HepG2 (cell line): ENCODE data around the gene NDUFB11. TPM values are rescaled to one million over a fixed set of nuclear protein-coding genes. Genes with fewer than 3 reads are reported as not detected.

Experiments
- ARID4A ChIP-seq: sonication (generic); formaldehyde crosslinking; IDR thresholded peaks from 2 replicates; pipeline ENCODE4 v1.5.0; 2020; ENCODE audit warnings: mild to moderate bottlenecking, missing genetic modification reagents, borderline replicate concordance
- ARNT2 ChIP-seq: sonication (generic); formaldehyde crosslinking; IDR thresholded peaks from 2 replicates; pipeline ENCODE4 v1.8.0; 2022; ENCODE audit warnings: mild to moderate bottlenecking, low read depth, missing genetic modification reagents, moderate library complexity
- CAMTA2 ChIP-seq: sonication (generic); formaldehyde crosslinking; IDR thresholded peaks from 2 replicates; pipeline ENCODE4 v1.4.0; 2020; ENCODE audit warnings: mild to moderate bottlenecking, missing genetic modification reagents, borderline replicate concordance
- ELF4 ChIP-seq: sonication (generic); formaldehyde crosslinking; IDR thresholded peaks from 2 replicates; pipeline ENCODE4 v1.5.0; 2020; ENCODE audit warnings: missing genetic modification reagents, mild to moderate bottlenecking, moderate library complexity, borderline replicate concordance
- KAT7 ChIP-seq: IDR thresholded peaks from 2 replicates; pipeline ENCODE4 v1.6.1; 2018; ENCODE audit warnings: borderline replicate concordance, missing compliant biosample characterization
- MAF1 ChIP-seq: sonication (generic); formaldehyde crosslinking; IDR thresholded peaks from 2 replicates; pipeline ENCODE4 v1.5.0; 2020; ENCODE audit warnings: missing genetic modification reagents, borderline replicate concordance
- NPAS2 ChIP-seq: sonication (generic); formaldehyde crosslinking; IDR thresholded peaks from 2 replicates; pipeline ENCODE4 v1.8.0; 2022; ENCODE audit warnings: mild to moderate bottlenecking, missing genetic modification reagents, borderline replicate concordance
- SNAPC2 ChIP-seq: sonication (generic); formaldehyde crosslinking; IDR thresholded peaks from 2 replicates; pipeline ENCODE4 v1.8.1; 2022; ENCODE audit warnings: mild to moderate bottlenecking, missing genetic modification reagents
- TEAD2 ChIP-seq: sonication (generic); formaldehyde crosslinking; IDR thresholded peaks from 2 replicates; pipeline ENCODE4 v1.9.0; 2021; ENCODE audit warnings: missing genetic modification reagents
- WIZ ChIP-seq: sonication (generic); formaldehyde crosslinking; IDR thresholded peaks from 2 replicates; pipeline ENCODE4 v1.5.1; 2020; ENCODE audit warnings: mild to moderate bottlenecking, missing genetic modification reagents
- ZC3H4 ChIP-seq: sonication (generic); formaldehyde crosslinking; IDR thresholded peaks from 2 replicates; pipeline ENCODE4 v1.4.0; 2020; ENCODE audit warnings: missing genetic modification reagents, borderline replicate concordance
- ZNF367 ChIP-seq: sonication (generic); formaldehyde crosslinking; IDR thresholded peaks from 2 replicates; pipeline ENCODE4 v1.4.0; 2020; ENCODE audit warnings: missing genetic modification reagents, borderline replicate concordance
- ZNF431 ChIP-seq: sonication (generic); formaldehyde crosslinking; IDR thresholded peaks from 2 replicates; pipeline ENCODE4 v1.9.0; 2022; ENCODE audit warnings: missing genetic modification reagents, low read depth, mild to moderate bottlenecking, borderline replicate concordance
- ZNF546 ChIP-seq: sonication (generic); formaldehyde crosslinking; conservative IDR thresholded peaks from 2 replicates; pipeline ENCODE4 v1.8.1; 2023; ENCODE audit warnings: mild to moderate bottlenecking, missing genetic modification reagents
- ZNF704 ChIP-seq: sonication (generic); formaldehyde crosslinking; IDR thresholded peaks from 2 replicates; pipeline ENCODE4 v1.8.1; 2023; ENCODE audit warnings: mild to moderate bottlenecking, inconsistent platforms, moderate library complexity, missing genetic modification reagents, borderline replicate concordance
- polyA plus RNA-seq, 8 experiments: library from polyadenylated mRNA; depleted of rRNA in 3 of 8; stranded (reverse) in 7 of 8; unstranded in 1 of 8; fragments of >200 nt; fragmentation: Illumina TruSeq in 4 of 8; extraction: Trizol in 4 of 8; gene quantifications; 2 replicates each; pipeline versions ENCODE4 v1.2.1 to v1.2.3, GENCODE V29; 2011 to 2016; ENCODE audit warnings: low read depth in 4 of 8, missing spikeins in 1 of 8, mixed read lengths in 1 of 8; ENCODE audit not compliant: insufficient read depth in 1 of 8
- total RNA-seq, 5 experiments: library from RNA; depleted of rRNA; stranded (reverse); fragments of >200 nt; fragmentation: Illumina TruSeq; extraction: Trizol; gene quantifications; 2 replicates each; pipeline ENCODE4 v1.2.3, GENCODE V29; 2016; ENCODE audit warnings: low read depth in 1 of 5
- TF ChIP-seq, protein P1 (sequence below): sonication (generic); formaldehyde crosslinking; IDR thresholded peaks from 2 replicates; pipeline ENCODE4 v1.8.1; 2023; ENCODE audit warnings: missing genetic modification reagents, inconsistent platforms, borderline replicate concordance
- TF ChIP-seq, protein P2 (sequence below): sonication (generic); formaldehyde crosslinking; IDR thresholded peaks from 2 replicates; pipeline ENCODE4 v1.4.0; 2020; ENCODE audit warnings: missing genetic modification reagents
- TF ChIP-seq, protein P3 (sequence below): sonication (generic); formaldehyde crosslinking; IDR thresholded peaks from 2 replicates; pipeline ENCODE4 v1.4.0; 2020; ENCODE audit warnings: mild to moderate bottlenecking, missing genetic modification reagents, borderline replicate concordance

NDUFB11 gene
- total and polyA plus RNA-seq, 2 of the 13 experiments (the other 11 are each of a cell fraction or from before 2014, with no cell fraction given), result 46.6 to 100 TPM

DNA sequence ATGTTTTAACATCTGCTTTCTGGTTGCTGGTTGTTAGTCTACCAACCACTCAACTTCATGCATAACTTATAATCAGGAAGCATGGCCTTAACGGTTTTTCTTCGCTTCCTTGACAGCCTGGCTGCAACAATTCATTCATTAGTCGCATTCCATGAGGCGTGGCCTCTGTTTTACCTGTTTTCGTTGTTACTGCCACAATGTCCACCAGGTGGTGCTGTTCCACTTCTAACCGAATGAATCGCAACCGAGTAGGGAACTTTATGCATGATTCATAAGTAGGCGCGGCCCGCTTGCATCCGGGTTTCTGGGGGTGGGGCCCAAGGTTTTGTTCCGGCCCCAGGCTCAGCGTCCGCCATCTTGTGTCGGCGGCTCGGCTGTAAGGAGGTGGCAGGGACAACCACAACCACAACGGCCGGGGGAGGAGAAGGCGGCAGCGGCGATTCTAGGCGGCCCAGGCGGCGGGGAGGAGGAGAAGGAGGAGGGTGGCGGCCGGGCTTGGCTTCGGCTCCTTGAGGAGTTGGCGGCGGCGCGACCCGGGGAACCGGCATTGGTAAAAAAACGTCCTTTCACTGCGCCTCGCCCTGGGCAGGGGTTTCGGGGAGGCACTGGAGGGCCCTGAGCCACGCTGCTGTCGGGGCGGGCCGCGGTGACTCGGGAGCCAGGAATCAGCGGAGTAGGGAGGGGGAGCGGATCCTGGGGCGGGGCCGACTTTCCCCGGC lies 49.1 kb upstream of the NDUFB11 start, which contains the start of gene UBA1 (continued):
- no peak for TF ChIP-seq WIZ (CRISPR knock-in tag)
- TF ChIP-seq SNAPC2 (CRISPR knock-in tag), result no peak
- TF ChIP-seq NPAS2 (CRISPR knock-in tag), result no peak
- peak; percentile 42; the same call in 1 of the 2 replicates for TF ChIP-seq KAT7 (CRISPR knock-in tag)
- TF ChIP-seq CAMTA2, result no peak
- TF ChIP-seq, protein P1, sequence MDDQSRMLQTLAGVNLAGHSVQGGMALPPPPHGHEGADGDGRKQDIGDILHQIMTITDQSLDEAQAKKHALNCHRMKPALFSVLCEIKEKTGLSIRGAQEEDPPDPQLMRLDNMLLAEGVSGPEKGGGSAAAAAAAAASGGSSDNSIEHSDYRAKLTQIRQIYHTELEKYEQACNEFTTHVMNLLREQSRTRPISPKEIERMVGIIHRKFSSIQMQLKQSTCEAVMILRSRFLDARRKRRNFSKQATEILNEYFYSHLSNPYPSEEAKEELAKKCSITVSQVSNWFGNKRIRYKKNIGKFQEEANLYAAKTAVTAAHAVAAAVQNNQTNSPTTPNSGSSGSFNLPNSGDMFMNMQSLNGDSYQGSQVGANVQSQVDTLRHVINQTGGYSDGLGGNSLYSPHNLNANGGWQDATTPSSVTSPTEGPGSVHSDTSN (CRISPR knock-in tag), result no peak
- no peak for TF ChIP-seq ARNT2 (CRISPR knock-in tag)
- no peak for TF ChIP-seq ZNF546 (CRISPR knock-in tag)
- no peak for TF ChIP-seq TEAD2 (CRISPR knock-in tag)
- TF ChIP-seq, protein P2, sequence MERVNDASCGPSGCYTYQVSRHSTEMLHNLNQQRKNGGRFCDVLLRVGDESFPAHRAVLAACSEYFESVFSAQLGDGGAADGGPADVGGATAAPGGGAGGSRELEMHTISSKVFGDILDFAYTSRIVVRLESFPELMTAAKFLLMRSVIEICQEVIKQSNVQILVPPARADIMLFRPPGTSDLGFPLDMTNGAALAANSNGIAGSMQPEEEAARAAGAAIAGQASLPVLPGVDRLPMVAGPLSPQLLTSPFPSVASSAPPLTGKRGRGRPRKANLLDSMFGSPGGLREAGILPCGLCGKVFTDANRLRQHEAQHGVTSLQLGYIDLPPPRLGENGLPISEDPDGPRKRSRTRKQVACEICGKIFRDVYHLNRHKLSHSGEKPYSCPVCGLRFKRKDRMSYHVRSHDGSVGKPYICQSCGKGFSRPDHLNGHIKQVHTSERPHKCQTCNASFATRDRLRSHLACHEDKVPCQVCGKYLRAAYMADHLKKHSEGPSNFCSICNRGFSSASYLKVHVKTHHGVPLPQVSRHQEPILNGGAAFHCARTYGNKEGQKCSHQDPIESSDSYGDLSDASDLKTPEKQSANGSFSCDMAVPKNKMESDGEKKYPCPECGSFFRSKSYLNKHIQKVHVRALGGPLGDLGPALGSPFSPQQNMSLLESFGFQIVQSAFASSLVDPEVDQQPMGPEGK (CRISPR knock-in tag), result peak; percentile 34; the same call in 1 of the 2 replicates
- no peak for TF ChIP-seq ZNF704 (CRISPR knock-in tag)
- TF ChIP-seq ARID4A (CRISPR knock-in tag), result peak; percentile 43; the same call in 1 of the 2 replicates
- no peak for TF ChIP-seq MAF1
- TF ChIP-seq, protein P3, sequence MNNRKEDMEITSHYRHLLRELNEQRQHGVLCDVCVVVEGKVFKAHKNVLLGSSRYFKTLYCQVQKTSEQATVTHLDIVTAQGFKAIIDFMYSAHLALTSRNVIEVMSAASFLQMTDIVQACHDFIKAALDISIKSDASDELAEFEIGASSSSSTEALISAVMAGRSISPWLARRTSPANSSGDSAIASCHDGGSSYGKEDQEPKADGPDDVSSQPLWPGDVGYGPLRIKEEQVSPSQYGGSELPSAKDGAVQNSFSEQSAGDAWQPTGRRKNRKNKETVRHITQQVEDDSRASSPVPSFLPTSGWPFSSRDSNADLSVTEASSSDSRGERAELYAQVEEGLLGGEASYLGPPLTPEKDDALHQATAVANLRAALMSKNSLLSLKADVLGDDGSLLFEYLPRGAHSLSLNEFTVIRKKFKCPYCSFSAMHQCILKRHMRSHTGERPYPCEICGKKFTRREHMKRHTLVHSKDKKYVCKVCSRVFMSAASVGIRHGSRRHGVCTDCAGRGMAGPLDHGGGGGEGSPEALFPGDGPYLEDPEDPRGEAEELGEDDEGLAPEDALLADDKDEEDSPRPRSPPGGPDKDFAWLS, result no peak
- TF ChIP-seq ELF4 (CRISPR knock-in tag), result no peak
- TF ChIP-seq ZC3H4 (CRISPR knock-in tag), result no peak
- no peak for TF ChIP-seq ZNF431 (CRISPR knock-in tag)
- TF ChIP-seq ZNF367 (CRISPR knock-in tag), result no peak
